Activated naive CD8-positive, alpha-beta T cell (primary cell): Measurements from ENCODE around the gene ZNF467.

ENCODE experiments used
- H3K27ac Mint-ChIP-seq: one replicate; pipeline ENCODE4 v1.8.0; 2021; ENCODE audit warnings: mixed read lengths
- H3K27me3 Mint-ChIP-seq: one replicate; pipeline ENCODE4 v1.8.0; 2021; ENCODE audit warnings: mixed read lengths
- H3K36me3 Mint-ChIP-seq: one replicate; pipeline ENCODE4 v1.8.0; 2021; ENCODE audit warnings: mixed read lengths
- H3K4me1 Mint-ChIP-seq: one replicate; pipeline ENCODE4 v1.8.0; 2021; ENCODE audit warnings: low read depth, mixed read lengths
- H3K4me3 Mint-ChIP-seq: one replicate; pipeline ENCODE4 v1.8.0; 2021; ENCODE audit warnings: mild to moderate bottlenecking, mixed read lengths
- H3K9me3 Mint-ChIP-seq: one replicate; pipeline ENCODE4 v1.8.0; 2021; ENCODE audit warnings: low read depth, mixed read lengths

ZNF467 gene

DNA sequence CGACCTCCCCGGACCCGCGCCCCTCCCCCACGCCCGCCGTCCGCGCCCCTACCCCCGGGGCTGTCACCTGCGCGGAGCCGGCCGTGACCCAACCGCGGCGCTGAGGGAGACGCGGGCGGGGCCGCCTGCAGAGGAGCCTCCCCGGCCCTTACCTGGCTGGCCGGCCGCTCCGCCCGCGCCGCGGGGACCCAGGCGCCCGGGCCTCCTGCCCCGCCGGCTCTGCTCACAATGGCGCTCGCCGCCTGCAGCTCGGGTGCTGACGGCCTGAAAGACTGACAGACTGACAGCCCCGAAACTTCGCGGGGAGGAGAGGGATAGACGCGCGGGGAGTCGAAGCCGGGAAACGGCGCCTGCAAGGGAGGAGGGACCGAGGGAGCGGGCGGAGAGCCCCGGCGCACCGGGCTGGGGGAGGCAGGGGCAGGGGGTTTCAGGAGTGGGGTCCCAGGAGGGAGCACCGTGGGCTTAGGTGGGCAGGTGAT lies 393 bp downstream of the ZNF467 start:
- Mint-ChIP-seq H3K4me3 (peak overlapping the region; percentile 77), H3K9me3 (no peaks in the 10 kb centered on the region), H3K27me3 (no peaks in the 10 kb centered on the region), H3K4me1 (peaks cover 11% of the 10 kb centered on the region), H3K27ac (no peak overlapping the region), H3K36me3 (no peaks in the 10 kb centered on the region)

DNA sequence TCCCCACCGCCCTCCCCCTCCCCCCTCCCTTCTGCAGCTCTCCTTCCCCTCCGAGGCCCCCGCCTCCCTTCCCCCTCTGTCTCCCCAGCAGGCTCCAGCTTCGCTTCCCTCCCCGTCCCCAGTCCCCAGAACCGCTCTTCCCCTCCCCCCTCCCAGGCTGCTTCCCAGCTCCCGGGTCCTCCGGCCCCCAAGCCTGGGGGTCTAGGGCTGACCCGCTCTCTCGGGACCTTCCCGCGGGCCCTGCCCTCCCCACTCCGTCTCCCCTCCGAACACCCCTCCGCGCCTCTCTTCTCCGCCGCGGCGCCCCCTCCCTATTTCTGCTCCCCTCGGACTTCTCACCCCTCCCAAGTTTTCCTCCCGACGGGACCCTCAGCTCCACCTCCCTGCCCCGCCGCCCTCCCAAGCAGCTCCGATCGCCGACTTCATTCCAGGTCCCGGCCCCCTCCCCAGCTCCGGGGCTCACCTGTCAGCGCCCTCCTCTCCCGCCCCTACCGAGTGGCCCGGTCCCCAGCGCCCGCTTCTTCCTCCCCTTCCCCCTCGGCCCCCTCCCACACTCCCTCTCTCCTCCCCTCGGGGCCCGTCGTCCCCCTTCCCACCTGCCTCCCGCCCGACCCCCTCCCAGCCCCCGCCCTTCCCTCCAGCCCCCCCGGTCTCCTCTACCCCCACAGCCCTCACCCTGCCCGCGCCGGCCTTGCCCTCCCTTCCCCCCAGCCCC lies 990 bp downstream of the ZNF467 start:
- no peak overlapping the region for H3K27ac Mint-ChIP-seq

DNA sequence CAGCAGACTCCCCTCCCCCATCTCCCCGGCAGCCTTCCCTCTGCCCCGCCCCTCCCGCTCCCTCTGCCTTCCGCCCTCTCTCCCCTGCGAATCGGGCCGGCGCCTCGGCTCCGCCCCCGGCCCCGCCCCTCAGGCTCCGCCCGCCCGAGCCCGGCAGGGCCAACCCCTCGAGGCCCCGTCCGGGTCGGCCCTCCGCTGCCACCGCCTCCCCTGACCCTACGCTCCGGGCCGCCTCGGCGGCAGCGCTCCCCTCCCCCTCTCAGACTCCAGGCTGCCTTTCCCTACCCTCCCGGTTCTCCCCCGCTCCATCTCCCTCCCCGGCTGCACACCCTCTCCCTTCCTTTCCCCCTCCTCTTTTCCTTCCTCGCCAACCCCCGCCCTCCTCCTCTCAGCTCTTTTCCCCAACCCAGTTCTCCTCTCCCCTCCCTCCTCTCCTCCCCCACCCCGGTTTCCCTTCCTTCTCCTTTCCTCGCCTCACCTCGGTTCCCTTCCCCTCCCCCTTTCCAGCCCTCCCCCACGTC lies 1.6 kb downstream of the ZNF467 start:
- H3K27ac Mint-ChIP-seq, result no peak overlapping the region

More for the DNA sequence above, 990 bp downstream of the ZNF467 start:
- Mint-ChIP-seq H3K36me3 (no peaks in the 10 kb centered on the region), H3K27me3 (no peaks in the 10 kb centered on the region), H3K4me3 (peak overlapping the region; percentile 49), H3K4me1 (peaks cover 11% of the 10 kb centered on the region), H3K9me3 (no peaks in the 10 kb centered on the region)

DNA sequence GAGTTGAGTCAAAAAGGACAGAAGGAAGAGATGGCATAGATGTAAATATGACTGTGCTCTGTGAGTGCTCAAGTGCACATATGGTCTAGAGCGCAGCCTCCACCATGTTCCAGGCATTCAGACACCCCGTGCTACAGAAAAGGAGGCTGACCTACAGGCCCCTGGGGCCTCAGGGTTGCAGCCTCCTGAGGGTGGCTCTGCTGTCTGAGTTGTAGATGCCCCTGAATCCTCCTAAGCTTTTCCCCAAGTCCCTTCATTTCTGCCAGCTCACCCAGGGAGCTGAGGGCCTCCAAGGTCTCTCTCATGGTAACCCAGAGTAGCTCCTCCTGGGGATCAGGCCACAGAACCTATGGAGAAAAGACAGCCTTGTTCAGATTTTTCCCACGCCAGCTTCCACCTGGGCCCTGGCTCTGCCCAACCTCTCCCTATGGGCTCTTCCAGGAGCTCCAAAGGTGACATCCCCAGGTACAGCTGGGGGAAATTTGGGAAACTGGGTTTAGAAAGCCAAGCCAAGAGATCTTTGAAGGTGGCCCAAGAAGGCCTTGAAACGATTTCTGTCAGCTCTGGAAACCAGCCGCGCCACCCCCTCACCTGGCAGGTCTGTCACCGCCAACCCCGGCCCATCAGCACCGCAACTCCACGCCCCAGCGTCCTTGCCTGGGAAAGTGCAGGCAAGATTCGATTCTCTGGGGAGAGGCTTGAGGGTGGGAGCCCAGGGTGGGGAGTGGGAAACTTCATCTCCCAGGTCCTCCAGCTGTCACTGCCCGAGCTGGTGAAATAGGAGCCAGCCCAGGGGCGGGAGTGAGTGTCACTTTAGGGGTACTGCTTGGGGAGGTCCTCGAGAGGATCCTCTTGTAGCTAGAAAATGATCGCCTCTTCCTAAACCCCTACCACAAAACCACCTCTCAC lies 2.4 kb downstream of the ZNF467 start:
- Mint-ChIP-seq H3K27ac (no peak overlapping the region), H3K27me3 (no peaks in the 10 kb centered on the region), H3K4me1 (peaks cover 11% of the 10 kb centered on the region), H3K4me3 (peak overlapping the region; percentile 63), H3K36me3 (peaks cover 7% of the 10 kb centered on the region), H3K9me3 (no peaks in the 10 kb centered on the region)

More for the DNA sequence above, 1.6 kb downstream of the ZNF467 start:
- H3K4me1 Mint-ChIP-seq, result peaks cover 11% of the 10 kb centered on the region
- H3K9me3 Mint-ChIP-seq, result no peaks in the 10 kb centered on the region
- peak overlapping the region; percentile 63 for H3K4me3 Mint-ChIP-seq
- H3K36me3 Mint-ChIP-seq, result no peaks in the 10 kb centered on the region
- no peaks in the 10 kb centered on the region for H3K27me3 Mint-ChIP-seq

DNA sequence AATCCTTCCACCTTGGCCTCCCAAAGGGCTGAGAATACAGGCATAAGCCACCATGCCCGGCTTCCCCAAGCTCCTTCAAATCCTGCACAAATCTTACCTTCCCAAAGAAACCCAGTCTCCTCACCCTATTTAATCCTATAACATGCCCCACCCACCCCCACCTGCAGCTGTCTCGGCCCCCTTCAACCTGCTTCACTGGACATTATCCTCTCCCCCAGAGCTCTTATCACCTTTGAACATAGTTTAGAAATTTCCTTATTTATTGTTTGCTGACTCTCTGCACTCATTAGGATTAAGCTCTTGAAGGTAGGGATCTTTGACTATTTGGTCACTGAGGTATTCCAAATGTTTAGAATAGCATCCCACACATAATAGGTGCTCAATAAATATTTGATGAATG lies 3.5 kb downstream of the ZNF467 start:
- Mint-ChIP-seq H3K4me1 (peaks cover 8% of the 10 kb centered on the region), H3K27ac (no peak overlapping the region), H3K27me3 (no peaks in the 10 kb centered on the region), H3K4me3 (no peak overlapping the region), H3K9me3 (no peaks in the 10 kb centered on the region), H3K36me3 (peaks cover 7% of the 10 kb centered on the region)

DNA sequence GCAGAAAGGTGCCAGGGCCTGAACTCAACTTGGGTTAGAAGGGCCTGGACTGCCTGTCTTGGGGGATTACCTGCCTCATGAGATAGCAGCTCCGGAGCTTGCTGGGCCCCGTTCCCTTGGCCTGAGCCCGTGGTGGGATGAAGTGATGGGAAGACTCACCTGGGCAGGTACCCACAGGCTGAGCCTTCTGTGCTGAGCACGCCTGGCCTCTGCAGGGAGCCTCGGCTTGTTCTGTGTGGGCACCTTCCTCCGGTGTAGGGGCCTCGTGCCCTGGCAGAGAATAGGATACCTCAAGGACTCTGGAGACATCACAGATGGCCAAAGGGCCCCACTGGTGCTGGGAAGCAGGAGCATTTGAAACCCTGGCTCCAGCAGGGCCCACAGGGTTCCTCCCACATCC lies 4.5 kb downstream of the ZNF467 start:
- Mint-ChIP-seq H3K27ac (no peak overlapping the region), H3K4me3 (no peak overlapping the region), H3K4me1 (peaks cover 6% of the 10 kb centered on the region), H3K36me3 (peaks cover 7% of the 10 kb centered on the region), H3K9me3 (no peaks in the 10 kb centered on the region), H3K27me3 (no peaks in the 10 kb centered on the region)

DNA sequence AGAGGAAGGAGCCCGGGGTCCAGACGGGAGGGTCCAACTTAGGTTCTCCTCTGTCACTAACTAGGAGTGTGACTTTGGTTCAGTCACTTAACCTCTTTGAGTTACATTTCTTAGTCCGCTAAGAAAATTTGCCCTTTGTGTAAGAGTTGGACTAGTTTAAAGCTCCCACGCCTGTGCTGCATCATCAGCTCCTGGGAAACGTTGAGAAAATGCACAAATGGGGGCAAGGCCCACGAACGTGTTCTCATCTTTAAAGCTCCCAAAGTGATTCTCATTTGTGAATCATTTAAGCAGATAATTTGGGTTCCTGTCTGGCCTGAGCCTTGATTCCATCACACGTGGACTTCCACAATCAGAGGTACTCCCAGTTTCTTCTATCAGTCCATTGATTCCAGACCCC lies 6.3 kb downstream of the ZNF467 start:
- Mint-ChIP-seq H3K36me3 (peaks cover 7% of the 10 kb centered on the region), H3K9me3 (no peaks in the 10 kb centered on the region), H3K4me1 (peaks cover 6% of the 10 kb centered on the region), H3K27me3 (no peaks in the 10 kb centered on the region), H3K4me3 (no peak overlapping the region), H3K27ac (no peak overlapping the region)

DNA sequence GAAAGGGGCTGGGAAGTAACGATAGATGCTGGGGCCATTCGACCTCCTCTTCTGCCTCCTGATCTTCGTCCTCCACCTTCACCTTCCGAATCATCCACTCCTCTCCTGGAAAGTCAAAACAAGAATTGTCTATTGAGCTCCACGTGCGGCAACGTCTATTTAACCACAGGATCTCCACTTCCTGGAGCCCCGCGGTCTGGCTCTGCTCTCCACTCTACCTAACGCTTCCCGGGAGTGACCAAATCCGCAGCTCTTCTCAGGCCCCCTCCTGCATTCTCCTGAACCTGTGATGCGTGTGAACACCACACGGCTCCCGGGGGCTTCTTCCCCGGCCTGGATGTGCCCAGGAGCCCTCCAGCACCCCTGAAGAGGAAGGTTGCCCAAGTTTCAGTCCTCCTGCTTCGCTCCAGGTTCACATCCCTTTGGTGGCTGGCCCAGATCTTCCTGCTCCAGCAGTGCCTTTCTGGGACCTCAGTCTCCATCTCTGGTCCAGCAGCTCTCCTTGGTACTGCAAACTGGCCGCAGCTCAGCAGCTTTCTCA lies 7.2 kb downstream of the ZNF467 start:
- Mint-ChIP-seq H3K36me3 (peaks cover 7% of the 10 kb centered on the region), H3K9me3 (no peaks in the 10 kb centered on the region), H3K27me3 (no peaks in the 10 kb centered on the region), H3K4me3 (no peak overlapping the region), H3K27ac (no peak overlapping the region), H3K4me1 (peaks cover 6% of the 10 kb centered on the region)

DNA sequence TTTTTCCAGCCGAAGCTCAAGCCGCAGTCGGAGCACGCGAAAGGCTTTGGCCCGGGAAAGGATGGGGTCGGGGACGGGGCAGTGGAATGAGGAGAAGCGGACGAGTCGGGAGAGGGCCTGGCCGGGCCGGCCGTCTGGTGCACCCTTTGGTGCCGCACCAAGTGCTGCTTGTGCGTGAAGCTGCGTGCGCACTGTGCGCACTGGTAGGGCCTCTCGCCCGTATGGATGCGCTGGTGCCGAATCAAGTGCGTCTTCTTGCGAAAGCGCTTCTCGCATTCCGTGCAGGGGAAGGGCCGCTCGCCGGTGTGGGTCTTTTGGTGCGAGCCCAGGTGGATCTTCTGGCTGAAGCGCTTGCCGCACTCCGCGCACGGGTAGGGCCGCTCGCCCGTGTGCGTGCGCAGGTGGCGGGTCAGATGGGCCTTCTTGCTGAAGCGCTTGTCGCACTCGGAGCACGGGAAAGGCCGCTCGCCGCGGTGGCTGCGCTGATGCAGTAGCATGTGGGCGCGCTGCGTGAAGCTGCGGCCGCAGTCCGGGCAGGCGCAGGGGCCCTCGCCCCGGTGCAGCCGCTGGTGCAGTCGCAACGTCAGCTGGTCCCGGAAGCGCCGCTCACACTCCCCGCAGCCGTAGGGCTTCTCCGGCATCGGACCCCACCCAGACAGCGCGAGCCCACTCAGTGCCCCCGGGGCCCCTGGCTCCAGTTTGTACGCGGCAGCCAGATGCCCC lies 7.8 kb downstream of the ZNF467 start:
- Mint-ChIP-seq H3K9me3 (no peaks in the 10 kb centered on the region), H3K4me3 (no peak overlapping the region), H3K27ac (no peak overlapping the region), H3K27me3 (no peaks in the 10 kb centered on the region), H3K36me3 (peaks cover 7% of the 10 kb centered on the region), H3K4me1 (peaks cover 3% of the 10 kb centered on the region)

DNA sequence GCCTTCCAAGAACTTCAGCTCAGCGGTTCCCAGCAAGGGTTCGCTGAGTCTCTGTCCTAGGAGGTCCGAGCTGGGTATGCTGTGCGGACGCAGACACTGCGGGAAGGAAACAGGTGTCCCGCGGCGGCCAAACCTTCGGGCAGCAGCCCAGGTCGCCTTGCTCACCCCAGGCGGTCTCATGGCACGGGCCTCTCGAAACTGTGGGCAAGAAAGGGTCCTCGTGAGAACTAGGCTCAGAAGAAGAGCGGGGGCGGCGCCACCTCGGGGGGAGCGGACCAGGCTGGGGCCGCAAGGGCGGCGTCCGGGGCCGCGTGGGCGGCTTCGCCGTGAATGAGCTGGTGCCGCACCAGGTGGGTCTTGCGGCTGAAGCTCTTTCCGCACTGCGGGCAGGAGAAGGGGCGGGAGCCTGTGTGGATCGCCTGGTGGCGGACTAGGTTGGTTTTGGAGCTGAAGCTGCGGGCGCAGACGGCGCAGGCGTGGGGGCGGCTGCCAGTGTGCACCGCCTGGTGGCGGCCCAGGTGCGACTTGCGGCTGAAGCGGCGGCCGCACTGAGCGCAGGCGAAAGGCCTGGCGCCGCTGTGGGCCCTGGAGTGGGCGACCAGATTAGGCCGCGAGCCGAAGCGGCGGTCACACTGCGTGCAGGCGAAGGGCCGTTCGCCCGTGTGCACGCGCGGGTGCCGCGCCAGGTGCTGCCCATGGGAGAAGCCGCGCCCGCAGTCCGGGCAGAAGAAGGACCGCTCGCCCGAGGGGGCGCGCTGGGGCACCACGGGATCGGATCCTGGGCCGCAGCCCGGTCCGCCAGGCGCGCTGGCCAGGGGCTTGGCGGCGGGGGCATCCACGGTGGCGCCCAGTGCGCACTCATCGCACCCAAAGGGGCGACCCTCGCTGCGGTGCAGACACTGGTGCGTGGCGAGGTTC lies 8.6 kb downstream of the ZNF467 start:
- Mint-ChIP-seq H3K36me3 (peaks cover 7% of the 10 kb centered on the region), H3K4me1 (no peaks in the 10 kb centered on the region), H3K4me3 (no peak overlapping the region), H3K9me3 (no peaks in the 10 kb centered on the region), H3K27ac (no peak overlapping the region), H3K27me3 (no peaks in the 10 kb centered on the region)

DNA sequence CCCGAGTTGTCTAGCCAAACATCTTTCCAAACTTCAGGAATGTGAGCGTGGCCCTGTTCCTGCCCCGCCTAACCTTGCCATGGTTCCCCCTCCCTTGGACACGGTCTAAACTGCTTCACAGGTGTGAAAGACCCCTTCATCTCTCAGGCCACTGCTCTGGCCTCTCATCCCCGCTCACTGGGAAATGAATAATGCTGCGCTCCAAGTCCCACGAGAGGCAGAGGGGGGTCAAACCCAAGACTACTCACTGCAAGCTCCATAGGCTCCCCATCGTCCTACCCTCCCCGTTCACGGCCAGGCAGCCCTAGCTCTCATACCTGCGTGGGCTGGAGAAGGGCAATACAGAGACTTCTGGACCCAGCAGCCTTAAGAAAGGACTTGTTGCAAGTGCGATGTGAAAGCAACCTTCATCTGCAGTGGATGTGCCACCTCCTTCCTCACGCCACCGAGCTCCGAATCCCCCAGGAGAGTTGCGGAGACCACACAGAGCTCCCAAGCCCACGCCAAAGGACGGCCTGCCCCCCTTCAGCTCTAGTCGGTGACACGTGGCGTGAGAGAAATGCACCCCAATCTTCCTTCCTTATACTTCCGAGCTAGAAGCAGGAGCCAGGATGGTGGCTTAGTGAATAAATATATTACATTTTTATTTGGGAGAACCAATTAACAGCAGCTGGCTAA lies 9.7 kb downstream of the ZNF467 start:
- H3K27ac Mint-ChIP-seq, result no peak overlapping the region
- no peaks in the 10 kb centered on the region for H3K4me1 Mint-ChIP-seq
- no peaks in the 10 kb centered on the region for H3K9me3 Mint-ChIP-seq
- H3K27me3 Mint-ChIP-seq, result no peaks in the 10 kb centered on the region
- no peak overlapping the region for H3K4me3 Mint-ChIP-seq
- H3K36me3 Mint-ChIP-seq, result peaks cover 7% of the 10 kb centered on the region

DNA sequence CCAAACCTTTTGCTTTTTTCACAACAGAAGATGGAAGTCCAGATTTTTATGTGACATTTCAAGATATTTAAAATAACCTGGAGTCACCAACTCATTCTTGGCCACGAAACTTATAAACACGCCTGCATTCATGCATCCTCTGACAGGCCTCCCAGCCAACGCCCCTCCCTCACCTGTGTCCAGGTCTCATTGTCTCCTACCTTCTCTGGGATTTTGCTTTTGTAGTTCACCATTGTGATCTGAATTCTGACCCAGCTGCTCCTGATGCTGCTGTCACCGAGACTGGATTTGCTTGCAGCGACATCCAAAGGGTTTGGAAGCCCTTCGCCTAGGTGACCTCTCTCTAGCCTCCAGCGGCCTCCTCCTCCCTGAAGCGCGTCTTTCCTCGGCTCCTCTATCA lies 10.8 kb downstream of the ZNF467 start:
- Mint-ChIP-seq H3K4me1 (no peaks in the 10 kb centered on the region), H3K36me3 (peaks cover 7% of the 10 kb centered on the region), H3K27me3 (no peaks in the 10 kb centered on the region), H3K27ac (no peak overlapping the region), H3K9me3 (no peaks in the 10 kb centered on the region), H3K4me3 (no peak overlapping the region)

DNA sequence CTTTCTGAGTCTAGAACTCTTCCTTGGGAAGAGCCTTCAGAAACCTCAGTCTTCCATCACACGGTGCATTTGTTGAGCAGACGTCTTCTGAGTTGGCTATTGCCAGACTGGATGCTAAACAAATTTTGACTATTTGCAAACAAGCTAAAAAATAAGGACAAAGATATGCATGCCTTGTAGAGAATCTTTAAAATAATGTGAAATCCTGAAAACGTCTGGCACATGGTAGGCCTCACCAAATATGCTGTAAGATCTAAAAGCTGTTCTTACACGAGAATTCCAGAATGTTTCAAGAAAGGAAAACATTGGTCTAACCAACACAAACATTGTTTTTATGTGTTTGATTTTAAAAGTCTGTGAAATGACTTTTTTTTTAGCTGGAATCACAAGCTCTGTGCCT lies 11.3 kb downstream of the ZNF467 start:
- Mint-ChIP-seq H3K4me3 (no peak overlapping the region), H3K27me3 (no peaks in the 10 kb centered on the region), H3K36me3 (peaks cover 7% of the 10 kb centered on the region), H3K27ac (no peak overlapping the region), H3K9me3 (no peaks in the 10 kb centered on the region), H3K4me1 (no peaks in the 10 kb centered on the region)
